A549 (cell line): ENCODE results near the gene POLR3E.

ENCODE experiments used
- CBX2 ChIP-seq: fragments of 200-600 bp; sonication (generic); IDR thresholded peaks from 2 replicates; pipeline ENCODE4 v1.6.1; 2016; ENCODE audit warnings: low read depth, mild to moderate bottlenecking, borderline replicate concordance
- CEBPB ChIP-seq, 2 experiments: fragments of >200 bp in 1 of 2; sonication (Bioruptor Twin) in 1 of 2; formaldehyde crosslinking in 1 of 2; IDR thresholded peaks; 2 replicates each; pipeline ENCODE4 v1.6.1; 2012 to 2016
- CHD2 ChIP-seq: fragments of 150-350 bp; IDR thresholded peaks from 2 replicates; pipeline ENCODE4 v1.6.1; 2014; ENCODE audit warnings: low read length; ENCODE audit not compliant: partially characterized antibody
- CTCF ChIP-seq: fragments of >200 bp; sonication (Bioruptor Twin); formaldehyde crosslinking; IDR thresholded peaks from 3 replicates; pipeline ENCODE4 v1.5.1; 2016
- EP300 ChIP-seq, 2 experiments: fragments of >200 bp; sonication (Bioruptor Twin); formaldehyde crosslinking; IDR thresholded peaks; 2 replicates in 1 of 2; 3 replicates in 1 of 2; pipeline ENCODE4 v1.6.1; 2016 to 2017
- MAX ChIP-seq: IDR thresholded peaks from 2 replicates; pipeline ENCODE4 v1.6.1; 2012
- MAZ ChIP-seq: fragments of 150-350 bp; IDR thresholded peaks from 2 replicates; pipeline ENCODE4 v1.6.1; 2014; ENCODE audit warnings: antibody characterized with exemption, low read depth, low read length, borderline replicate concordance
- POLR2A ChIP-seq: IDR thresholded peaks from 2 replicates; pipeline ENCODE4 v1.6.1; 2012; ENCODE audit warnings: mild to moderate bottlenecking, low read length
- RAD21 ChIP-seq, 2 experiments: fragments of >200 bp in 1 of 2; sonication (Bioruptor Twin) in 1 of 2; formaldehyde crosslinking in 1 of 2; IDR thresholded peaks in 1 of 2; conservative IDR thresholded peaks in 1 of 2; 2 replicates in 1 of 2; 3 replicates in 1 of 2; pipeline ENCODE4 v1.6.1; 2012 to 2018; ENCODE audit warnings: inconsistent platforms in 1 of 2
- RFX5 ChIP-seq: fragments of 450-650 bp; IDR thresholded peaks from 2 replicates; pipeline ENCODE4 v1.7.1; 2014; ENCODE audit warnings: antibody characterized with exemption, mild to moderate bottlenecking, moderate library complexity
- SREBF2 ChIP-seq: fragments of 450-650 bp; IDR thresholded peaks from 2 replicates; pipeline ENCODE4 v1.6.1; 2014; ENCODE audit warnings: mild to moderate bottlenecking, moderate library complexity
- ZC3H11A ChIP-seq: fragments of 450-650 bp; IDR thresholded peaks from 2 replicates; pipeline ENCODE4 v1.6.1; 2014; ENCODE audit warnings: antibody characterized with exemption, mild to moderate bottlenecking

- TF ChIP-seq CTCF (no peak), SREBF2 (no peak), POLR2A (no peak), CHD2 (no peak), EP300 (IDR thresholded peaks at IDR 0.05) (no peak), RFX5 (no peak), MAZ (no peak), CBX2 (no peak), ZC3H11A (no peak), CEBPB (IDR thresholded peaks at IDR 0.05) (no peak), MAX (no peak), RAD21 (conservative IDR thresholded peaks at IDR 0.05 in 1 of 2, IDR thresholded peaks at IDR 0.05 in 1 of 2) (no peak)
Observed at GRCh38 chr16:22342082-22342481, 44.9 kb downstream of the POLR3E start.
